ENCODE results near the gene TAF5L. TPM values are rescaled to one million over a fixed set of nuclear protein-coding genes. Genes with fewer than 3 reads are reported as not detected.
"Not testable (repeated sequence)": the region's sequence is repeated elsewhere in the genome, so short reads cannot be mapped to it uniquely, and the experiment has no call there.

TAF5L gene
- total RNA-seq, 1 donor from 2014 or later, result 21.7 TPM

- intact Hi-C loops (cut with DNase I), result no loop called here
- no peak overlapping the region for H3K4me3 ChIP-seq
- no peaks in the 10 kb centered on the region for H3K36me3 ChIP-seq
- DNase-seq, result no peak
- no peaks in the 10 kb centered on the region for H3K9me3 ChIP-seq
- H3K27me3 ChIP-seq (ENCODE audit: low read depth), result no peaks in the 10 kb centered on the region
- ATAC-seq, result peak in 1 of 2 donors; percentile 13
- peaks cover 16% of the 10 kb centered on the region for H3K4me1 ChIP-seq
- no peak for TF ChIP-seq CTCF (IDR thresholded peaks at IDR 0.05)
- H3K27ac ChIP-seq, result no peak overlapping the region
These were observed 62.2 kb downstream of the TAF5L start for GRCh38 chr1:229563701-229564100.

- peaks cover 16% of the 10 kb centered on the region for H3K4me1 ChIP-seq
- H3K27me3 ChIP-seq (ENCODE audit: low read depth), result no peaks in the 10 kb centered on the region
- intact Hi-C loops (cut with DNase I), result no loop called here
- H3K4me3 ChIP-seq, result no peak overlapping the region
- H3K9me3 ChIP-seq, result no peaks in the 10 kb centered on the region
- no peaks in the 10 kb centered on the region for H3K36me3 ChIP-seq
- no peak for TF ChIP-seq CTCF (IDR thresholded peaks at IDR 0.05)
- no peak for ATAC-seq
- DNase-seq, result no peak
- H3K27ac ChIP-seq, result no peak overlapping the region
These were observed 62.7 kb downstream of the TAF5L start for GRCh38 chr1:229563241-229563640.

- TF ChIP-seq CTCF (IDR thresholded peaks at IDR 0.05), result no peak
- no peak overlapping the region for H3K27ac ChIP-seq
- intact Hi-C loops (cut with DNase I), result no loop called here
- H3K36me3 ChIP-seq, result no peaks in the 10 kb centered on the region
- no peak for DNase-seq
- no peaks in the 10 kb centered on the region for H3K27me3 ChIP-seq (ENCODE audit: low read depth)
- no peak overlapping the region for H3K4me3 ChIP-seq
- peaks cover 16% of the 10 kb centered on the region for H3K4me1 ChIP-seq
- H3K9me3 ChIP-seq, result no peaks in the 10 kb centered on the region
- ATAC-seq, result no peak
These were observed 63.2 kb downstream of the TAF5L start for GRCh38 chr1:229562686-229563085.

- no peak for TF ChIP-seq CTCF (IDR thresholded peaks at IDR 0.05)
- DNase-seq (no peak), ATAC-seq (no peak)
- Histone ChIP-seq H3K36me3 (no peaks in the 10 kb centered on the region), H3K9me3 (no peaks in the 10 kb centered on the region), H3K4me1 (peaks cover 32% of the 10 kb centered on the region), H3K4me3 (no peak overlapping the region), H3K27ac (no peak overlapping the region), H3K27me3 (ENCODE audit: low read depth) (no peaks in the 10 kb centered on the region)
- intact Hi-C loops (cut with DNase I), result no loop called here
These were observed 64.8 kb downstream of the TAF5L start for GRCh38 chr1:229561141-229561540.

- DNase-seq; H3K36me3 ChIP-seq; H3K27me3 ChIP-seq (ENCODE audit: low read depth); ATAC-seq; H3K4me3 ChIP-seq; H3K27ac ChIP-seq; H3K9me3 ChIP-seq; intact Hi-C loops (cut with DNase I): not testable (repeated sequence)
- H3K4me1 ChIP-seq, result peaks cover 39% of the 10 kb centered on the region
These were observed 65.8 kb downstream of the TAF5L start for GRCh38 chr1:229560124-229560523.

- H3K36me3 ChIP-seq; H3K27me3 ChIP-seq (ENCODE audit: low read depth); intact Hi-C loops (cut with DNase I); ATAC-seq; H3K9me3 ChIP-seq; DNase-seq: not testable (repeated sequence)
- peak overlapping the region; percentile 88 for H3K27ac ChIP-seq
- peak overlapping the region; percentile 85 for H3K4me3 ChIP-seq
- H3K4me1 ChIP-seq, result peaks cover 39% of the 10 kb centered on the region
These were observed 66.6 kb downstream of the TAF5L start for GRCh38 chr1:229559336-229559801.
